Left colon (tissue), 2 donors: ENCODE data around the gene SEC16A. TPM values are rescaled to one million over a fixed set of nuclear protein-coding genes. Genes with fewer than 3 reads are reported as not detected.

Experiments
- ATAC-seq: fragments of 200-7000 bp; cut with Tn5 transposase; one replicate; pipeline ENCODE4 v1.9.1; 2020; ENCODE audit warnings: mild to moderate bottlenecking, moderate library complexity
- DNase-seq, 2 donors: peaks; one replicate each; pipeline ENCODE4 v3.0.0-alpha.2; 2020
- intact Hi-C, 2 donors: fragments of 100-400 bp; cut with DNase I in 1 of 2; cut with micrococcal nuclease in 1 of 2; formaldehyde crosslinking; loops; one replicate each; pipeline versions ENCODE4 v1.11.2 to v1.14.0; 2022; cut with DNase I, micrococcal nuclease
- total RNA-seq, 2 donors: library from RNA; stranded (reverse); fragmentation: NEBNext Ultra II Directional; extraction: Animal tissue kit (Norgen Biotek cat#: 25700); gene quantifications; one replicate each; pipeline ENCODE4 v1.2.1, GENCODE V29; 2021
- donor health status: DM: no; HTN: no; CAD: no.
- donor health status: DM: yes; HTN: yes; CAD: no.

The SEC16A gene
- total RNA-seq, 2 donors from 2014 or later: 64.2 to 82.4 TPM

- no peak for DNase-seq
- peak; percentile 2 for ATAC-seq
Observed at GRCh38 chr9:136494012-136494411, 11.2 kb upstream of the SEC16A start.

DNA sequence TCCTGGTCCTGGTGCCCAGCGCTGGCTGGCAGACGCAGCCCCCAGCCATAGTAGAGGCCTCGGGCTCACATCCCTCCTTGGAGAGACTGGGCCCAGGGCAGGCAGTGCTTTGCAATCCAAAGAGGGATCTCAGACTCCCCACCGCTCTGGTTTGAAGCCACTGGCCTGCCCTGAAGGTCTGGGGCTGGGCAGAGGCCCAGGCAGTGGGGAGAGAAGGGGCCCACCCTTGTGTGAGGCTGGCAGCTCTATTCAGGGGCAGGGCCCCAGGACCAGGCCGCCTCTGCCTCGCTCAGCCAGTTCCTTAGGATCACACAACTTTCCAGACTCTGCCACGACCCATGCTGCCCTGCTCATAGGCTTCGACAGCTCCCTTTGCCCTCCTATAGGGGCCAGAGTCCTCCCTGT, 10.7 kb upstream of the SEC16A start:
- intact Hi-C loops: no loop called here
- peak; percentile 4 for ATAC-seq

More at GRCh38 chr9:136494012-136494411, 11.2 kb upstream of the SEC16A start:
- intact Hi-C loops: no loop called here

GRCh38 chr9:136492978-136493522, 10.2 kb upstream of the SEC16A start:
- ATAC-seq (no peak), DNase-seq (no peak)
- intact Hi-C loops: no loop called here

More for the DNA sequence above, 10.7 kb upstream of the SEC16A start:
- DNase-seq: no peak

DNA sequence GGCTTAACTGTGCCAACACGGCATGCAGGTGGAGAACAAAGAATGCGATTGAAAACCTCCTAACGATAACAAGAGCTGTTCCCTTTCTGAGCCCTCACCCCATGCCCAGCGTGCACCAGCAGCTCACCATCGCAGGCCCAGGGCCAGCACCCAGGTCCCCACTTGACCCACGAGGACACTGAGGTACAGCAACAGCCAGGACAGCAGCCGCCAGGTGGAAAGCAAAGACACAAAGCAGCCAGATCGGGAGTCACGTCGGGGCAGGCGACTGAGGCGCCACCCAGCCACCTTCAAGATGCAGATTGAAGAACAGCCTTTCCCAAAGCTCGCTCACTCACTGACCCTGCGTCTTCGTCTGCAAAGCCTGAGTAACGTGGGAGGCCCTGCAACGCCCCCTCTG, 6.9 kb upstream of the SEC16A start:
- intact Hi-C loops: loop anchor here (2.0 to 5.0 kb wide), 2 partner anchors 139 to 143 kb away; no protein-coding TSS in a partner anchor

DNA sequence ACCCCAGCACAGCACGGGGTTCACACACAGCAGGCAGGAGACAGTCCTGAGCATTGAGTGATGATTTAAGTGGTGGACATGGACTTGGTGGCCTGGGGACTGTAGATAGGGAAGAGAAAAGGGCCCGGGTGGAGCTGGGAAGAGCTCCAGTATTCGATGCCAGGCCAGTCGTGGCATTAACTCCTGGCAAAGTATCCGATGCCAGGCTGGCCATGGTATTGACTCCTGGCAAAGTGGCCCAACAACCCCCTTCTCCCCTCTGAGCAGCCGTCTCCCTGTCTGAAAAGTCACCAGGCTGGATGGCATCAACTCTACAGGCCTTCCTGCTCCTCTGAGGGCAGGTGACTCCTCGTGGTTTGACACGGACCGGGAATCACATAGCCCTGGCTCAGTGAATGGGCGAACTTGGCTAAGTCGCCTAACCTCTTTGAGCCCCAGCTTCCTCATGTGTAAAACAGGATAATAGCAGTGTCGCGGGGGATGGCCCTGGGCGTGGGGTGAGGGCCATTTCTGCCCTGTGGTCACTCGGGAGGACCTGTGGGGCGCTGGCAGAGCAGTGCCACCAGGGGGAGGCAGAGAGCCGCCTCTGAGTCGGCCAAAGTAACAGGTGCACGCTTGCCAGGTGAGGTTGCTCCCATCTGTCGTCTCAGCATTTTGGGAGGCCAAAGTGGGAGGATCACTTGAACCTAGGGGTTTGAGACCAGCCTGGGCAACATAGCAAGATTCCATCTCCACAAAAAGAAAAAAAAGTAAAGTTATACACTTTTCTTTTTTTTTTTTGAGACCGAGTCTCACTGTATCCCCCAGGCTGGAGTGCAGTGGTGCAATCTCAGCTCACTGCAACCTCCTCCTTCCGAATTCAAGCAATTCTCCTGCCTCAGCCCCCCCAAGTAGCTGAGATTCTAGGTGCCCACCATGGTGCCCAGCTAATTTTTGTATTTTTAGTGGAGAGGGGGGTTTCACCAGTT, 5.7 kb upstream of the SEC16A start:
- ATAC-seq (peak; percentile 48), DNase-seq (peak; percentile 61 to 82)
- intact Hi-C loops: loop anchor here in 1 of 2 donors (5.0 kb wide), 1 partner anchor 144 kb away; no protein-coding TSS in a partner anchor

More for the DNA sequence above, 6.9 kb upstream of the SEC16A start:
- DNase-seq: no peak
- ATAC-seq: no peak

GRCh38 chr9:136487672-136488071, 4.8 kb upstream of the SEC16A start:
- intact Hi-C loops: loop anchor here in 1 of 2 donors (5.0 kb wide), 1 partner anchor 145 kb away; no protein-coding TSS in a partner anchor
- no peak for ATAC-seq

DNA sequence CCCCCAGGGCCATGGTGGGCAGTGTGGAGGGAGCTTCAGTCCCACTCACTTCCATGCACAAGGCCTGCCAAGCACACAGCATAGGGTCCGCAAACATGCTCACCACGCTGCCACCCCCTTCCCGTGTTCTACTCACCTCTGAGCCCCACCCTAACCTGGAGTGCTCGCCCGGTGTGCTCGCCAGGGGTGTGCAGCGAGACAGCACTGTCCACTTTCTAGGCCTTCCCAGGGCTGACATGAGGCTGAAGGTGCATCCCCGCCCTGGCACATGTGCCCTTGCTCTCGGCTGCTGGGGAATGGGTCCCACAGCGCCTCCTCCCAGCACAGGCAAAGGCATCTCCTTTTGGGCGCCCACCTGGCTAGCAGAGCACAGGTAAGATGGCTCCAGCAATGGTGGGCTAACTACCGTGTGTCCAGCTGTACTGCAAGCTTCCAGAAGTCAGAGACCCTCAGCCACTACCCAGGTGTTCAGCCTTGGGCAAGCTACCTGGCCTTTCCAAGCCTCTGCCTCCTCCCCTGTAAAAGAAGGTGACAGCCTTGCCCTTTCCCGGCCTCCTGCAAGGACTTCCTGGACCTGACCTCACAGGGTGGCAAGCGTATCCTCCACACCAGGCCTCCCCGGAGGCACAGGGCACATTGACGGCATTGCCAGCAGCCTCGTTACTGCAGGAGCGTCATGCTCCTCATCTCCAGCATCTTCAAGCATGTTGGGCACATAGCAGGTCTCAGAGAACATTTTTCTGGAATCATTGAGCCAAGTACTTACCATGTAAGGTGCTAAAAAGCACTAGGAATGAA, 4.2 kb upstream of the SEC16A start:
- no peak for DNase-seq
- ATAC-seq: no peak
- intact Hi-C loops: loop anchor here in 1 of 2 donors (5.0 kb wide), 1 partner anchor 145 kb away; no protein-coding TSS in a partner anchor

More at GRCh38 chr9:136487672-136488071, 4.8 kb upstream of the SEC16A start:
- no peak for DNase-seq

GRCh38 chr9:136486131-136486530, 3.3 kb upstream of the SEC16A start:
- DNase-seq (no peak), ATAC-seq (no peak)
- intact Hi-C loops: loop anchor here in 1 of 2 donors (5.0 kb wide), 1 partner anchor 146 kb away; no protein-coding TSS in a partner anchor

GRCh38 chr9:136485049-136486045, 2.5 kb upstream of the SEC16A start:
- ATAC-seq (peak; percentile 17), DNase-seq (peak; percentile 69 to 89)
- intact Hi-C loops: loop anchor here (2.0 to 5.0 kb wide), 2 partner anchors 145 to 147 kb away; no protein-coding TSS in a partner anchor

GRCh38 chr9:136484153-136485048, 1.6 kb upstream of the SEC16A start:
- peak; percentile 1 for ATAC-seq
- intact Hi-C loops: loop anchor here (2.0 to 5.0 kb wide), 2 partner anchors 146 to 148 kb away; no protein-coding TSS in a partner anchor
- peak; percentile 44 to 54 for DNase-seq

DNA sequence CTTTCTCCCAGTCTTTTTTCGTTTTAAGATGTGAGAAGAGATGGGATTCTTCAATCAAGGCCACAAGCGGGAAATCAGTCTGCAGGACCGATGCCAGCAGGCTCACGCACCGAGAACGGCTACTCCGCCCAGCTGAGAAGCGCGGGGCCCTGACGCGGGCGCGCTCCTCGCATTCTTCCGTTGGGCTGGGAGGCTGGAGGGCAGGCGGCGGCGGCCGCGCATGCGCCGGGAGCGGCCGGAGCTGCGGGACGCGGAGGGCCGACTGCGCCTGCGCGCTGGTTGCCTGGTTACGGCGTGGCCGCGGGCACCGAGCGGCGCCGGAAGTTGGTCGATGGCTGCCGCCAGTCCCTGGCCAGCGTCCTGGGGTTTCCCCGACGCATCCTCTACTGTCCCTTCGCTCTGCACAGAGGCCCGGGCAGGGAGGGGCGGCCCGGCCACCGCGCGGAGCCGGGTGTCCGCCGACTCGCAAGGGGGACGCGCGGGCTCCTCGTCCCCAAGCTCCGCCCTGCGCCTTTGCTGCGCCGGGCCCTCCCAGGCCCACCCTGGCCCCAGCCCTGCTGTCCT, 831 bp upstream of the SEC16A start:
- intact Hi-C loops: loop anchor here in 1 of 2 donors (2.0 kb wide), 1 partner anchor 147 kb away; no protein-coding TSS in a partner anchor

DNA sequence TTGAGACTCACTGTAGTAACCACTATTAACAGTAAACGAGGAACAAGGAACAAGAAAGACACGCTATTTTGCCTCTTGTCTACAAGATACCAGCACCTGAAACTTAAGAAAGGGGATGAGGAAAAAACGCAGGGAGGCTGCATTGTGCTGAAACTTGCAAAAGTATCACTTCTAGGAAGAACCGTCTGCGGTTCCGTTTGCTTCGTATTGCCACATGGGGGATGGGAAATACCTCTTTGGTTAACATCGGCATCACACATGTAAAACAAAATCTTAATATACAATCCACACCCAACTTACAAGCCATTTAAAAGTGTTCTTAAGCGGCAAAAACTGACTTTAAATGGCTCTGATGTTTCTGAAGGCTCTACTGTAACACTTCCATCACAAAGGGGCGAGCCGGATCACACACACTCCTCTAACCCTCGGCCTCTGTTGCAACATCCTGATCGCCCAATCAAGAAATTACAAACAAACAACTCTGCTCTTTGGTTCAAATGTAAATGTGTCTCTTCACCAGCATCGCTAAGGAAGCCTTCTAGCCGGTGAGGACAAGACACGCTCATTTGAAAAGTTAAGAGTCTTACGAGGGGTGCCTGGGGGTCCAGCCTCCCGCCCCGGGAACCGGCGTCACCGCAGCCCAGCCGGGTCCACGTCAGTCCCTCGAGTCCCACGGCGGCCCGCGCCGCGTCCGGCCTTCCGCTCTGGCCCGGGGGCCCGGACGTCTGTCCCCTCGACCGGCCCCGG, 621 bp downstream of the SEC16A start:
- DNase-seq (peak in 1 of 2 donors; percentile 36), ATAC-seq (no peak)
- intact Hi-C loops: no loop called here

More for the DNA sequence above, 831 bp upstream of the SEC16A start:
- DNase-seq (peak; percentile 89 to 95), ATAC-seq (peak; percentile 56)

- DNase-seq: no peak
- intact Hi-C loops: no loop called here
- no peak for ATAC-seq
Observed at GRCh38 chr9:136481558-136481957, 1.3 kb downstream of the SEC16A start.

DNA sequence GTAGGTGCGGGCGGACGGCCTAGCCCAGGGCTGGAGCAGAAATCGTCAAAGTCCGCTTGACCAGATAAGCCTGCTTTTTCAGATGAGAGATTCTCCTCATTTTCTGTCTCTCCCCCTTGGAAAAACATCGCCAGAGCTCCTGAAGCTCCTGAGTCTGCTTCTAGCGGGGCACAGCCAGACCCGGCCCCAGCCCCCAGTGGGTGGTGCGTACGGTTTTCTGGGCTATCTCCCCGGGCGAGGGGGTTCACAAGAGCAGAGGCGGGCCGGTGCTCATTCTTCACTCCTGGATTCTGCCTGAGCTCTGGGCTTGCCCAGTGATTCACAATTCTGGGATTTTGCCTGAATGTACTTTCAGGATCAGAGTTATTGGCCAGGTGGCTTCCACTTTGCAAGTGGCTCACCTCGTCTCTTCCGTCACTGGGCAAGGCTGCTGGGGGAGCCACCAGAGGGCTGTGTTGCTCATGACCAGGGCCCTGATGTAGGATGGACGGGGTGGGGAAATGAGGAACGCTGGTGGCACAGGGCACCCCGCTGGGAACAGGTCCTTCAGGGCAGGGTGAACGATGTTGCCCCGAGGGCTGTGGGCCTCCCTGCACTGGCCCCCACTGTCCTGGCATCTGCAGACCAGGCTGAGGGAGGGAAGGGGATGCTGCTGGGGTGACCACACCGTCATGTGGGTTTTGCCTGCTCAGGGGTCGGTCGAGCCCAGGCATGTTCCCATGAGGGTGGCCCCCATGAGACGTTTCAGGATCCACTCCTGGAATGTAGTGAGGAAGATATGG, 6.3 kb downstream of the SEC16A start:
- DNase-seq: no peak
- no peak for ATAC-seq
- intact Hi-C loops: no loop called here
